ENCODE data around the gene PRR23A. TPM values are rescaled to one million over a fixed set of nuclear protein-coding genes. Genes with fewer than 3 reads are reported as not detected.

Gene PRR23A
- total and polyA plus RNA-seq, 2 donors (not counting 1 experiment from before 2014, with no cell fraction given), result not detected

DNA sequence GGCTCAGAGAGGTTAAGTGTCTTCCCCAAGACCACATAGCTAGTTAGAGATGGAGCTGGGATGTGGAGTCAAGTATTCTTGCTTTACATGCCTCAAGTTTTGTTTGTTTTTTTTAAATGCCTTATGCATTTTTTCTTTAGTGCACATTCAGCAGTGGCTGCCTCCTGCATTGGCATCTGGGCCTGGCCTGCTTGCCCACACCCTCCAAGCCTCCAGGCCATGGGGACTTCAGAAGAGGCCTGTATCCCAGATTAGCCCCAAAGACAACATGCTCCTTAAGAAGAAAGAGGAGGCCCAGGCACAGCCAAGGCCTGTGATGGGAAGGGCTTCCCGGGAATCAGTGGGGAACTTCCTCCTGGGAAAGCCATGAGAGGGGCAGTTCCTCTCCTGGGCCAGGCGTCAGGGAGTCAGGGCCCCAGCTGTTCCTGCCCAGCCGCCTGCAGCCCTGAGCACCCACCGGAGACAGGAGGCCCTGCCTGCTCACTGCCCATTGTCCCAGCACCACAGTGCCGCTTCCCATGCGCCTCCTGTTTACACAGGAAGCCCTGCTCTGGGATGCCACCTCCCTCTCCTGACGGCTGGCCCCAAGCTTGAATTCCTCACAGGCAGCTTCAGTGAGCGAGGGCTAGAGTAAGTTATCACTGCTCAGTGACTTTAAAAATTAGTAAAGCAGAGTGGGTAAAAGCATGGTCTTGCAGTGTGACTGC is 43.1 kb downstream of the PRR23A start:
- Histone ChIP-seq H3K27ac (ENCODE audit: insufficient read depth, low read length) (no peak overlapping the region), H3K4me1 (ENCODE audit: control insufficient read depth, extremely low read depth, insufficient read depth, low read length) (no peaks in the 10 kb centered on the region), H2AFZ (ENCODE audit: low read length) (no peak overlapping the region), H3K9me3 (ENCODE audit: control insufficient read depth, insufficient read depth, low read depth, low read length) (no peaks in the 10 kb centered on the region), H3K4me2 (ENCODE audit: extremely low read depth, insufficient read depth, low read length) (no peak overlapping the region), H3K4me3 (replicated peaks in 1 of 4; ENCODE audit: control extremely low read depth in 1 of 4, insufficient read depth in 1 of 4, low read depth in 3 of 4, low read length in 4 of 4) (no peak overlapping the region), H3K27me3 (ENCODE audit: control insufficient read depth, insufficient read depth, low read length) (peaks cover 20% of the 10 kb centered on the region), H3K79me2 (ENCODE audit: control insufficient read depth, insufficient read depth, low read length) (no peaks in the 10 kb centered on the region), H3K9ac (ENCODE audit: insufficient read depth, low read length) (no peak overlapping the region), H3K36me3 (ENCODE audit: control insufficient read depth, insufficient read depth, low read length) (no peaks in the 10 kb centered on the region), H4K20me1 (ENCODE audit: control insufficient read depth, extremely low read depth, insufficient read depth, low read length) (no peaks in the 10 kb centered on the region)
- TF ChIP-seq, protein P1, sequence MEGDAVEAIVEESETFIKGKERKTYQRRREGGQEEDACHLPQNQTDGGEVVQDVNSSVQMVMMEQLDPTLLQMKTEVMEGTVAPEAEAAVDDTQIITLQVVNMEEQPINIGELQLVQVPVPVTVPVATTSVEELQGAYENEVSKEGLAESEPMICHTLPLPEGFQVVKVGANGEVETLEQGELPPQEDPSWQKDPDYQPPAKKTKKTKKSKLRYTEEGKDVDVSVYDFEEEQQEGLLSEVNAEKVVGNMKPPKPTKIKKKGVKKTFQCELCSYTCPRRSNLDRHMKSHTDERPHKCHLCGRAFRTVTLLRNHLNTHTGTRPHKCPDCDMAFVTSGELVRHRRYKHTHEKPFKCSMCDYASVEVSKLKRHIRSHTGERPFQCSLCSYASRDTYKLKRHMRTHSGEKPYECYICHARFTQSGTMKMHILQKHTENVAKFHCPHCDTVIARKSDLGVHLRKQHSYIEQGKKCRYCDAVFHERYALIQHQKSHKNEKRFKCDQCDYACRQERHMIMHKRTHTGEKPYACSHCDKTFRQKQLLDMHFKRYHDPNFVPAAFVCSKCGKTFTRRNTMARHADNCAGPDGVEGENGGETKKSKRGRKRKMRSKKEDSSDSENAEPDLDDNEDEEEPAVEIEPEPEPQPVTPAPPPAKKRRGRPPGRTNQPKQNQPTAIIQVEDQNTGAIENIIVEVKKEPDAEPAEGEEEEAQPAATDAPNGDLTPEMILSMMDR (conservative IDR thresholded peaks at IDR 0.05 in 1 of 2, IDR thresholded peaks at IDR 0.05 in 1 of 2; ENCODE audit: low read depth in 1 of 2, low read length in 2 of 2), result no peak
- DNase-seq (ENCODE audit: low read depth in 2 of 2), result no peak

DNA sequence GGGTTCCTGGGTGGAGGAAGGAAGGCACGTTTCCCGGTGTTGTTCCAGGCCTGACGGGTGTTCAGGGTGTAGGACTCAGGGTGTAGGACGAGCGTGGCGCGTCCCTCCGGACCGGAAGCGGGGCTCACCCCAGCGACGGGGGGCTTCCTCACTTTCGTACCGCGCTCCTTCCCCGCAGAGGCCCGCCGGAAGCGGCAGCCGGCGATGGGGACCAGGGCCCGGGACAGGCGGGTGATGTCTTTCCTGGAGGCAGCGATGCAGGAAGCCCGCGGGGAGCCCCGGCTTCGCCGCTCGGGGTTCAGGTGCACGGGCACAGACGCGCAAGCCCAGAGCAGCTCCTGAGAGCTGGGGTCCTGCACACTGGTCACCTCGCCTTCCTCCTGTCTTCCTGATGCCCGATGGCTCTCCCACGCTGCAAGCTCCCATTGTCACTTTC is 45.6 kb downstream of the PRR23A start:
- DNase-seq (ENCODE audit: low read depth in 2 of 2), result no peak
- TF ChIP-seq, protein P1 (conservative IDR thresholded peaks at IDR 0.05 in 1 of 2, IDR thresholded peaks at IDR 0.05 in 1 of 2; ENCODE audit: low read depth in 1 of 2, low read length in 2 of 2), result no peak
- no peak for TF ChIP-seq EZH2 (IDR thresholded peaks at IDR 0.05; ENCODE audit: low read length, missing control alignments)
- no peaks in the 10 kb centered on the region for H3K36me3 ChIP-seq (ENCODE audit: control insufficient read depth, insufficient read depth, low read length)
- H3K4me2 ChIP-seq (ENCODE audit: extremely low read depth, insufficient read depth, low read length), result no peak overlapping the region
- no peak overlapping the region for H3K9ac ChIP-seq (ENCODE audit: insufficient read depth, low read length)
- no peaks in the 10 kb centered on the region for H3K4me1 ChIP-seq (ENCODE audit: control insufficient read depth, extremely low read depth, insufficient read depth, low read length)
- no peaks in the 10 kb centered on the region for H3K9me3 ChIP-seq (ENCODE audit: control insufficient read depth, insufficient read depth, low read depth, low read length)
- peaks cover 23% of the 10 kb centered on the region for H3K27me3 ChIP-seq (ENCODE audit: control insufficient read depth, insufficient read depth, low read length)
- no peaks in the 10 kb centered on the region for H4K20me1 ChIP-seq (ENCODE audit: control insufficient read depth, extremely low read depth, insufficient read depth, low read length)
- no peaks in the 10 kb centered on the region for H3K79me2 ChIP-seq (ENCODE audit: control insufficient read depth, insufficient read depth, low read length)
- H3K27ac ChIP-seq (ENCODE audit: insufficient read depth, low read length), result no peak overlapping the region
- H2AFZ ChIP-seq (ENCODE audit: low read length), result no peak overlapping the region
- no peak overlapping the region for H3K4me3 ChIP-seq (replicated peaks in 1 of 4; ENCODE audit: control extremely low read depth in 1 of 4, insufficient read depth in 1 of 4, low read depth in 3 of 4, low read length in 4 of 4)

Other genes with a start within 250 kb of the PRR23A start
- gene PIK3CB, start 171.3 kb downstream of the PRR23A start, total RNA-seq, result 9.2 and 17.0 TPM in 2 replicates
- 12.4 and 18.2 TPM in 2 replicates for gene PIK3CB, start 171.3 kb downstream of the PRR23A start, polyA plus RNA-seq
- under 0.01 TPM in 2 replicates for gene FOXL2, start 59.1 kb downstream of the PRR23A start, total RNA-seq
- 0.02 and 0.03 TPM in 2 replicates for gene FOXL2, start 59.1 kb downstream of the PRR23A start, polyA plus RNA-seq
- not detected in 2 replicates for gene FOXL2NB, start 59.1 kb downstream of the PRR23A start, total RNA-seq
- 0.03 TPM in 1 of 2 replicates, not detected in the other for gene FOXL2NB, start 59.1 kb downstream of the PRR23A start, polyA plus RNA-seq
- gene PRR23B, start 14.7 kb upstream of the PRR23A start, total RNA-seq, result not detected in 2 replicates
- not detected in 2 replicates for gene PRR23B, start 14.7 kb upstream of the PRR23A start, polyA plus RNA-seq
- gene PRR23C, start 38.6 kb upstream of the PRR23A start, total RNA-seq, result not detected in 2 replicates
- not detected in 2 replicates for gene PRR23C, start 38.6 kb upstream of the PRR23A start, polyA plus RNA-seq